ENCODE data around the gene CLHC1. TPM values are rescaled to one million over a fixed set of nuclear protein-coding genes. Genes with fewer than 3 reads are reported as not detected.

CLHC1 gene
- total RNA-seq, 1 donor from 2014 or later, result 12.3 TPM

DNA sequence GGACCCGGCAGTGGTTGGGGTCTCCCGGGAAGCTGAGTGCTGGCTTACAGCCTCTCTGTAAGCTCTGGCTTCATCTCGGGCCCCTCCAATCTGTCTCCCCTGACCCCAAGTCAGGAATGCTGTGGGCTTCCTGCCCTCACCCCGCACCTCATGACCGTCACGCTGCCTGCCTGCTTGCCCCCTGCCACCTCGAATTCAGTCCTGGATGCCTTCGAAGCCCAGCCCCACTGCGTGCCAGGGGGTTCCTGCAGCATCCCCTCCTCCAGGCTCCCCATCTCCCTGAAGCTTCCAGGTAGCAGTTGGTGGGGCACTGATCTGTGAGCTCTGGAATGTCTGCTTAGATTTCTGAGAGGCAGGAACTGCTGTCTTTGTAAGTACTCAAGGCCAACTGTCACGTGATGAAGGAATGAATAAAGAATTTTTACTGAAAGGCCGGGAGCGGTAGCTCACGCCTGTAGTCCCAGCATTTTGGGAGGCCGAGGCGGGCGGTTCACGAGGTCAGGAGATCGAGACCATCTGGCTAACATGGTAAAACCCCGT, 6.5 kb downstream of the CLHC1 start:
- no peaks in the 10 kb centered on the region for H3K27me3 ChIP-seq
- TF ChIP-seq, protein P1, sequence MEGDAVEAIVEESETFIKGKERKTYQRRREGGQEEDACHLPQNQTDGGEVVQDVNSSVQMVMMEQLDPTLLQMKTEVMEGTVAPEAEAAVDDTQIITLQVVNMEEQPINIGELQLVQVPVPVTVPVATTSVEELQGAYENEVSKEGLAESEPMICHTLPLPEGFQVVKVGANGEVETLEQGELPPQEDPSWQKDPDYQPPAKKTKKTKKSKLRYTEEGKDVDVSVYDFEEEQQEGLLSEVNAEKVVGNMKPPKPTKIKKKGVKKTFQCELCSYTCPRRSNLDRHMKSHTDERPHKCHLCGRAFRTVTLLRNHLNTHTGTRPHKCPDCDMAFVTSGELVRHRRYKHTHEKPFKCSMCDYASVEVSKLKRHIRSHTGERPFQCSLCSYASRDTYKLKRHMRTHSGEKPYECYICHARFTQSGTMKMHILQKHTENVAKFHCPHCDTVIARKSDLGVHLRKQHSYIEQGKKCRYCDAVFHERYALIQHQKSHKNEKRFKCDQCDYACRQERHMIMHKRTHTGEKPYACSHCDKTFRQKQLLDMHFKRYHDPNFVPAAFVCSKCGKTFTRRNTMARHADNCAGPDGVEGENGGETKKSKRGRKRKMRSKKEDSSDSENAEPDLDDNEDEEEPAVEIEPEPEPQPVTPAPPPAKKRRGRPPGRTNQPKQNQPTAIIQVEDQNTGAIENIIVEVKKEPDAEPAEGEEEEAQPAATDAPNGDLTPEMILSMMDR (IDR thresholded peaks at IDR 0.05), result no peak
- no peaks in the 10 kb centered on the region for H3K36me3 ChIP-seq
- peaks cover 12% of the 10 kb centered on the region for H3K4me1 ChIP-seq
- H3K4me3 ChIP-seq, result no peak overlapping the region
- intact Hi-C loops (cut with DNase I), result no loop called here
- no peak for ATAC-seq
- no peaks in the 10 kb centered on the region for H3K9me3 ChIP-seq
- no peak overlapping the region for H3K27ac ChIP-seq
- no peak for DNase-seq

DNA sequence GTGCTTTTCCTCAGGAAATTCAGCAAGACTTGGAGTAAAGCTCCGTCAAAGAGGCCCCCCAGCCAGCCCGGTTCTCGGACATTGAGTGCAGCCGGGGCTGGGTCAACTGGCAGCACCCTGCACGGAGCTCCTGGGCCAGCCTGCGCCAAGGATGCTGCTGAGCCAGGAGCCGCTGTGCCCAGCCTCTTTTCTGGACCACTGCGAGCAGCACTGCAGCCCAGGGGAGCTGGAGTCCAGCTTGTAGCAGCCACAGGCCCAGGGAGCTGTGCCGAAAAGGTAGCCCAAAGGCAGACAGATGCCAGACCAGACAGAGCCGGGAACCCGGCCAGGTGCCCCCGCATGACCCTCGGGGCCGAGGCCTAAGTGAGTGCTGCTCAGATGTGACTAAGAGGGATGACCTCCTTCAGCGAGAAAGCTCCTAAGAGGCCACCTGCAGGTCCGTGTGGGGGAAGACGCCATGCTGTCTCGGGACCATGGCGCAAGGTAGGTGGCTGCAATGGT, 7.3 kb downstream of the CLHC1 start:
- intact Hi-C loops (cut with DNase I), result no loop called here
- Histone ChIP-seq H3K9me3 (no peaks in the 10 kb centered on the region), H3K4me1 (peaks cover 12% of the 10 kb centered on the region), H3K27me3 (no peaks in the 10 kb centered on the region), H3K36me3 (no peaks in the 10 kb centered on the region), H3K4me3 (no peak overlapping the region), H3K27ac (no peak overlapping the region)
- no peak for DNase-seq
- TF ChIP-seq, protein P1 (IDR thresholded peaks at IDR 0.05), result no peak
- ATAC-seq, result no peak

DNA sequence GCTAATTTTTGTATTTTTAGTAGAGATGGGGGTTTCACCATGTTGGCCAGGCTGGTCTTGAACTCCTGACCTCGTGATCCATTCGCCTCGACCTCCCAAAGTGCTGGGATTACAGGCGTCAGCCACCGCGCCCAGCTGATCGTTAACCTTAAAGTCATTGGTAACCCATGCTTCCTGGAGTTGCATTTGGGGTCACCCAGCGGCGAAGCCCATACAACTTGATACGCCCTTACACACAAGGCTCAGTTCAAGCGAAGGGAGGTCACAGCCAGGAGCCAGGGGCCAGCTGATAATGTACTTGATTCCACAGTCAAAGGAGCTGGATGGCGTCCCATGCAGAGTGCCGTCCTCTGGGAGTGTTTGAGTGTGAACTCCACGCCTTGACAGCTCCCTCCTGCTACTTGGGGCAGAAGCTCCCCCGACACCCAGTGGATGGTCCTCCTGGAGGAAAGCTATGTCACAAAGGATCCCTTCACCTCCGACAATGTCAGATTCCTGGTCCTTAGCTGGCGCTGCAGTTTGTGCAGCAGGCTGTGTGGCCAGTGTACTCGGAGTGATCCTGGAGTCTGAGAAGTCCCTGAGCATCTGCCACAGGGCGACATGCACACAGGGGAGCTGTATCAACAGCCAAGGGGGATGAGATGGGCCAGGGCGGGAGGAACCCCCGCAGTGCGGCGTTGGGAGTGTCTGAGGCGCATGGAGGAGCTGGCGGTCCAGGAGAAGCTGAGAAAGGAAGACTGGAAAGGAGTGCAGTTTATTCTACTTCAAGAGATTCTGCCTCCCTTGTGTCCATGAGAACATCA, 7.9 kb downstream of the CLHC1 start:
- DNase-seq (no peak), ATAC-seq (no peak)
- H3K27me3 ChIP-seq, result no peaks in the 10 kb centered on the region
- TF ChIP-seq, protein P1 (IDR thresholded peaks at IDR 0.05), result no peak
- H3K4me1 ChIP-seq, result peaks cover 12% of the 10 kb centered on the region
- no peaks in the 10 kb centered on the region for H3K9me3 ChIP-seq
- H3K4me3 ChIP-seq, result peak overlapping the region; percentile 70
- peak overlapping the region; percentile 90 for H3K27ac ChIP-seq
- intact Hi-C loops (cut with DNase I), result no loop called here
- H3K36me3 ChIP-seq, result no peaks in the 10 kb centered on the region

DNA sequence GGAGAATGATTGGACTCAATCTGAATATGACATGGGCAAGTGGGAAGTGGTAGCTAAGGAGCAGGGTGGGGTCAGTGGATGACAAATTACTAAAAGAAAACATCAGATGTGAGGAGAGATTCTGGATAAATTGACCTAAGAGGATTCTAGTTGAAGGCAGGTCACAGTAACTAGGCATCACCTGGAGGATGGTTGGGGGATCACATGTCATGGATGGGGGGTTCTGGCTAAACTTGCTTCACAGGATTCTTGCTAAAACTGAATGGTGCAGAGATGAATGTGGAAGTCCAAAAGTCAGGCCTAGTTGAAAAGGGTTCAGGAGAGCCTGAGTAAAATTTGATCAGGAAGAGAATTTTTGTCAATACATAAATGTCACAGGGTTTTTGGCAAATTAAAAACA, 18.3 kb downstream of the CLHC1 start:
- Histone ChIP-seq H3K4me3 (no peak overlapping the region), H3K27ac (no peak overlapping the region), H3K4me1 (no peaks in the 10 kb centered on the region), H3K9me3 (no peaks in the 10 kb centered on the region), H3K27me3 (no peaks in the 10 kb centered on the region), H3K36me3 (no peaks in the 10 kb centered on the region)
- intact Hi-C loops (cut with DNase I), result no loop called here
- ATAC-seq, result no peak
- TF ChIP-seq, protein P1 (IDR thresholded peaks at IDR 0.05), result no peak
- DNase-seq, result no peak

DNA sequence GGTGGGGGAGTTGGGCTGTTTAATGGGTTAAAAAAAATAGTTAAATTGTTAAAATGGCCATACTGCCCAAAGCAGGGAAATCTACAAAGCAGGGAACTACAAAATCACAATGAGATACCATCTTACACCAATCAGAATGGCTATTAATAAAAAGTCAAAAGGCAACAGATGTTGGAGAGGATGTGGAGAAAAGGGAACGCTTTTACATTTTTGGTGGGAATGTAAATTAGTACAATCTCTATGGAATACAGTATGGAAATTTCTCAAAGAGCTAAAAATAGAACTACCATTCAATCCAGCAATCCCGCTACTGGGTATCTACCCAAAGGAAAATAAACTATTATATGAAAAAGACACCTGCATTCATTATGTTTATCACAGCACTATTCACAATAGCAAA, 27.1 kb downstream of the CLHC1 start:
- H3K27me3 ChIP-seq, result no peaks in the 10 kb centered on the region
- ATAC-seq, result no peak
- no peak overlapping the region for H3K27ac ChIP-seq
- H3K4me3 ChIP-seq, result no peak overlapping the region
- no peaks in the 10 kb centered on the region for H3K4me1 ChIP-seq
- no peaks in the 10 kb centered on the region for H3K36me3 ChIP-seq
- DNase-seq, result no peak
- intact Hi-C loops (cut with DNase I), result no loop called here
- peaks cover 4% of the 10 kb centered on the region for H3K9me3 ChIP-seq
- TF ChIP-seq, protein P1 (IDR thresholded peaks at IDR 0.05), result no peak

All from upper lobe of right lung (tissue), 1 donor.